ENCODE data around the gene SOX1. TPM values are rescaled to one million over a fixed set of nuclear protein-coding genes. Genes with fewer than 3 reads are reported as not detected.

Gene SOX1
- total and polyA plus RNA-seq, 9 of the 15 experiments (the other 6 are each of a cell fraction or from before 2014, with no cell fraction given): not detected

DNA sequence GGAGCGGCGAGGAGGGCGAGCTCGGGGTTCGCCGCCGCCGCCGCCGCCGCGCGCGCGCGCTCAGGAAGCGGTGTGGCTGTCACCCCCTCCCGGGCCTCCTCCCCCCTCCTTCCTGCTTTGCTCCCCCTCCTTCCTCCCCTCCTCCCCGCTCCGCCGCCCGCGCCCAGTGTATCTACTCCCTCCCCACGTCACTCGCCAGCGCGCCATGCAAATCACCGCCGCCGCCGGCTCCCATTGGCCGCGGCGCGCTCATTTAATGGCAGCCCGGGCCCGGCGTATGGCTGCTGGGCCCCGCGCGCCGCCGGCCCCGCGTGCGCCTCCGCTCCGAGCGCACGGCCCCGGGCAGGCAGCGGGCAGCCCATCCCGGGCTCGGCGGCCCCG lies 335 bp upstream of the SOX1 start:
- no TSS peak for BruUV-seq (replicated peaks)
- no peak overlapping the region for H3K4me2 ChIP-seq (ENCODE audit: insufficient read depth, low read length)
- in situ Hi-C loops (cut with MboI) (no loop called here), intact Hi-C loops (cut with micrococcal nuclease) (loop anchor here (10.0 kb wide), 1 partner anchor 268 kb away; no protein-coding TSS in a partner anchor)
- FAIRE-seq (no peak), DNase-seq (ENCODE audit: extremely low read depth in 1 of 4, low spot score in 3 of 4) (no peak), ATAC-seq (no peak)
- H3K27ac ChIP-seq (ENCODE audit: extremely low read depth, low read depth, low read length): no peak overlapping the region
- ChIA-PET CTCF (ENCODE audit: low intra/inter-chr PET ratio) (no interaction called here), POLR2A (no interaction called here)
- no peaks in the 10 kb centered on the region for H3K79me2 ChIP-seq (ENCODE audit: control insufficient read depth, insufficient read depth, low read length)
- no peak overlapping the region for H2AFZ ChIP-seq (ENCODE audit: low read depth, low read length)
- no peaks in the 10 kb centered on the region for H3K9me1 ChIP-seq (ENCODE audit: control insufficient read depth, insufficient read depth, low read length)
- no peaks in the 10 kb centered on the region for H3K4me1 ChIP-seq (replicated peaks in 1 of 2; ENCODE audit: control insufficient read depth in 2 of 2, insufficient read depth in 2 of 2, low read length in 2 of 2)
- H3K27me3 ChIP-seq (ENCODE audit: control insufficient read depth in 2 of 2, insufficient read depth in 2 of 2, low read length in 2 of 2): peaks cover 0 to 18% of the 10 kb centered on the region in 2 experiments; a peak in 3 of 5 replicates
- 39% methylated on average over 15 of the region's 56 CpGs for WGBS (ENCODE audit: insufficient coverage, low coverage, missing lambda C conversion rate)
- H3K36me3 ChIP-seq (ENCODE audit: control insufficient read depth, insufficient read depth, low read length): no peaks in the 10 kb centered on the region
- TF ChIP-seq ETV5 (CRISPR knock-in tag; IDR thresholded peaks at IDR 0.05; ENCODE audit: low read depth): no peak
- no peak for TF ChIP-seq BACH1 (tag; IDR thresholded peaks at IDR 0.05)
- TF ChIP-seq, protein P1, sequence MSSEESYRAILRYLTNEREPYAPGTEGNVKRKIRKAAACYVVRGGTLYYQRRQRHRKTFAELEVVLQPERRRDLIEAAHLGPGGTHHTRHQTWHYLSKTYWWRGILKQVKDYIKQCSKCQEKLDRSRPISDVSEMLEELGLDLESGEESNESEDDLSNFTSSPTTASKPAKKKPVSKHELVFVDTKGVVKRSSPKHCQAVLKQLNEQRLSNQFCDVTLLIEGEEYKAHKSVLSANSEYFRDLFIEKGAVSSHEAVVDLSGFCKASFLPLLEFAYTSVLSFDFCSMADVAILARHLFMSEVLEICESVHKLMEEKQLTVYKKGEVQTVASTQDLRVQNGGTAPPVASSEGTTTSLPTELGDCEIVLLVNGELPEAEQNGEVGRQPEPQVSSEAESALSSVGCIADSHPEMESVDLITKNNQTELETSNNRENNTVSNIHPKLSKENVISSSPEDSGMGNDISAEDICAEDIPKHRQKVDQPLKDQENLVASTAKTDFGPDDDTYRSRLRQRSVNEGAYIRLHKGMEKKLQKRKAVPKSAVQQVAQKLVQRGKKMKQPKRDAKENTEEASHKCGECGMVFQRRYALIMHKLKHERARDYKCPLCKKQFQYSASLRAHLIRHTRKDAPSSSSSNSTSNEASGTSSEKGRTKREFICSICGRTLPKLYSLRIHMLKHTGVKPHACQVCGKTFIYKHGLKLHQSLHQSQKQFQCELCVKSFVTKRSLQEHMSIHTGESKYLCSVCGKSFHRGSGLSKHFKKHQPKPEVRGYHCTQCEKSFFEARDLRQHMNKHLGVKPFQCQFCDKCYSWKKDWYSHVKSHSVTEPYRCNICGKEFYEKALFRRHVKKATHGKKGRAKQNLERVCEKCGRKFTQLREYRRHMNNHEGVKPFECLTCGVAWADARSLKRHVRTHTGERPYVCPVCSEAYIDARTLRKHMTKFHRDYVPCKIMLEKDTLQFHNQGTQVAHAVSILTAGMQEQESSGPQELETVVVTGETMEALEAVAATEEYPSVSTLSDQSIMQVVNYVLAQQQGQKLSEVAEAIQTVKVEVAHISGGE (CRISPR knock-in tag; IDR thresholded peaks at IDR 0.05): no peak
- no peak for TF ChIP-seq MTA3 (IDR thresholded peaks at IDR 0.05; ENCODE audit: borderline replicate concordance)
- H3K4me3 ChIP-seq: no peak overlapping the region
- no peaks in the 10 kb centered on the region for H3K9me3 ChIP-seq (replicated peaks; ENCODE audit: control insufficient read depth, insufficient read depth, low read depth, low read length)
- no peak overlapping the region for H3K9ac ChIP-seq (ENCODE audit: insufficient read depth in 1 of 2, low read depth in 2 of 2, low read length in 2 of 2)
- no peaks in the 10 kb centered on the region for H4K20me1 ChIP-seq (replicated peaks; ENCODE audit: control insufficient read depth, insufficient read depth, low read length)

Measured in K562 (cell line).